MM.1S (cell line): Measurements from ENCODE around the gene C4orf33.
"Not testable (repeated sequence)": the region's sequence is repeated elsewhere in the genome, so short reads cannot be mapped to it uniquely, and the experiment has no call there.

Source experiments
- CTCF ChIP-seq: fragments of 300-600 bp; sonication (generic); IDR thresholded peaks from 2 replicates; pipeline ENCODE4 v1.5.1; 2016; ENCODE audit warnings: antibody characterized with exemption, low read length, mixed read lengths
- EZH2 ChIP-seq: fragments of 300-600 bp; sonication (generic); optimal IDR thresholded peaks from 2 replicates; pipeline ENCODE3; 2017; ENCODE audit warnings: low read depth, mild to moderate bottlenecking, antibody characterized with exemption, low read length, mixed read lengths

GRCh38 chr4:129126614-129127013 lies 30.7 kb downstream of the C4orf33 start:
- not testable (repeated sequence) for TF ChIP-seq CTCF, EZH2
